ENCODE data around the gene HEXD.
A peak's percentile ranks its signal among the peaks of the same experiment; 100 is the strongest.
"Not testable (repeated sequence)": the region's sequence is repeated elsewhere in the genome, so short reads cannot be mapped to it uniquely, and the experiment has no call there.

Gene HEXD

DNA sequence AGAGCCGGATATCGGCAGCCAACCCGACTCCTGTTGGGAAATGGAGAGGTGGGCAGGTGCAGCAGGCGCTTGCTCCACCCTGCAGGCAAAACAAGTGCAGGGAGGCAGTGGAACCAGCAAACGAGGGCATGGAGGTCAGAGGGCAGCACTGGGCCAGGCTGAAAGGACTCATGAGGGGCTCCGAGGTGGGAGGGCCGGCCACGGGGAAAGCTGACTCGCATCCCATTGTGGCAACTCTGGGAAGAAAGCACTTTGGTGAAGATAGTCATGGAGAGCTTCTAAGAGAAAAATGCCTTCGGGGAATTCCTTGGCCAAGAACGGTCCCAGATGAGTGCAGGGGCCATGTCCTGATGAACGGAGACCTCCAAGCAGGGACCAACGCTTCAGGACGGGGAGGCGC, 28.0 kb downstream of the HEXD start:
- Histone ChIP-seq H3K27ac (peak overlapping the region; percentile 86), H3K9me3 (no peaks in the 10 kb centered on the region), H3K36me3 (peaks cover 47% of the 10 kb centered on the region)

DNA sequence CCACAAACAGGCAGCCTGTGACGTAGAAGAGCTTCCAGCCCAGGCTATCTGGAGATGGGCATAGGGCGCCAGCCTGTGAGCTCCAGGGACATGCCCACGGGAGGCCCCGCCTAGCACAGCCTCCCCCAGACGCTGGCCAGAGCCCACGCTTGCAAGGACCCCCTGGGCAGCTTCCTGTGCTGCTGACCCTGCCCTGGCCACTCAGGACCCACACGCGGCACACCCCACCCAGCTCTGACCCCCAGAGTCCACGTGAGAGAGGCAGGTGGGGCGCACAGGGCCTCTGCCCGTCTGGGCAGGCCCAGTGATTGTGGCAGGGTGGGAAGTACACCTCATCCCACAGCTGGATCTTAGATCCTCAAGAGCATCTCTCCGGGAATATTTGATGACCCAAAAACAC, 28.5 kb downstream of the HEXD start:
- Histone ChIP-seq H3K9me3 (no peaks in the 10 kb centered on the region), H3K9ac (peak overlapping the region; percentile 74; the same call in 1 of the 2 replicates), H3K4me1 (peaks cover 83% of the 10 kb centered on the region), H3K36me3 (peaks cover 45% of the 10 kb centered on the region), H4K20me1 (peaks cover 39% of the 10 kb centered on the region), H3K4me2 (peak overlapping the region; percentile 98), H3K27ac (peak overlapping the region; percentile 86), H3K27me3 (no peaks in the 10 kb centered on the region), H3K4me3 (no peak overlapping the region)
- no peak for TF ChIP-seq Cebpa-rat (IDR thresholded peaks at IDR 0.05)

More for the DNA sequence above, 28.0 kb downstream of the HEXD start:
- Histone ChIP-seq H3K27me3 (no peaks in the 10 kb centered on the region), H3K4me3 (peak overlapping the region; percentile 60; the same call in 1 of the 2 replicates), H4K20me1 (peaks cover 44% of the 10 kb centered on the region), H3K4me1 (peaks cover 83% of the 10 kb centered on the region), H3K9ac (peak overlapping the region; percentile 74), H3K4me2 (peak overlapping the region; percentile 98)
- TF ChIP-seq Cebpa-rat (IDR thresholded peaks at IDR 0.05) = no peak

DNA sequence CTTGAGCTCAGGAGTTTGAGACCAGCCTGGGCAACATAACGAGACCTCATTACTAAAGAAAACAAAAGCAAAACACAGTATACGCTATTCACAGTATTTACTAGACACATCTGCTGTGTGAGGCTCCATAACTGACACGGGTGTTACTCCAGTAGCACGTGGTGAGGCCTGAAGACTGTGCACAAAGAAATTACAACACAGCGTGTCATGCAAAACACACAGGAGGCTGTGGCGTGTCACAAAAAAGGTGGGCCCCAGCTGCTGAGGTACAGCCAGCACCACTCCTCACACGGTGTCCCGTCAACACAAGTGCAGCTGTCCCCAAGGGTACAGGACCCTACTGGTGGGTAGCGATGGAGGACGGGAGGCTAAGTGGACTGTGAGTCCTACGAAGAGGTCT, 29.7 kb downstream of the HEXD start:
- Histone ChIP-seq H4K20me1 (peaks cover 27% of the 10 kb centered on the region), H3K27ac (peak overlapping the region; percentile 79), H3K4me3 (no peak overlapping the region), H3K27me3 (no peaks in the 10 kb centered on the region), H3K36me3 (peaks cover 33% of the 10 kb centered on the region), H3K4me1 (peaks cover 76% of the 10 kb centered on the region), H3K4me2 (peak overlapping the region; percentile 77), H3K9me3 (peaks cover 5% of the 10 kb centered on the region; the same call in 1 of the 2 replicates), H3K9ac (peak overlapping the region; percentile 11; the same call in 1 of the 2 replicates)
- TF ChIP-seq Cebpa-rat (IDR thresholded peaks at IDR 0.05) = no peak

DNA sequence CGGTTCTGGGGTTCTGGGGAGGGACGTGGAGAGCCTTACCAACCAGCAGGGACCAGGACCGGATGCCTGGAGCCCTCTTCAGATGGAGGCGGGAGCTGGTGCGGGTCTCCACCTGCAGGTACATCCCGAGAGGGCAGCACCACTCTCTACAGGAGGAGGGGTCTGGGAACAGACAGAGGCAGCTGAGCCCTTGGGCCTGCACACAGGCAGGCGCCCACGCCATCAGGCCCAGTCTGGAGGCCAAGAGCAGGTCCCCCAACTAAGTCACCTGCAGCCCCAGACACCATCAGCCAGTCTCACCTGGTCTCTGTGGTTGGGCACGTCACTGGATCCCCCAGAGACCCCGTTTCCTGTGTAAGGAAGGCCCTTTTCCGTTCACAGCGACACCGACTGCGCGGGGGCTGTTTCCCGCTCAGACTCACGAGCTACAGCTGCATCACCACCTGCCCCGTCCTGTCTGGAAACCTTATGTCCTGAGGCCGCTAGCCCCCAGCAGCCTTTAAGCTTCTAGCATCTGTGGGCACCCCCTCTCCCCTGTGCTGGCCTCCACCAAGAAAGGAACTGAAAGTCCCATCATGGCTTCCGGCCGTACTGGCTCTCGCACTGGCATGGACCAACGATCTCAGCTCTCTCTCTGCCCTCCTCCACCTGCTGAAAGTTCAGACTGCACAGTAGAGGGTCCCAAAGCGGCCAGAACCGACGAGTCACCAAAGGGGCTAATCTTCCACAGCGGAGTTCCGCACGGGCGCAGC, 31.2 kb downstream of the HEXD start:
- H3K4me1 ChIP-seq = peaks cover 62% of the 10 kb centered on the region
- peaks cover 12% of the 10 kb centered on the region for H4K20me1 ChIP-seq
- peaks cover 18% of the 10 kb centered on the region for H3K9me3 ChIP-seq
- TF ChIP-seq Cebpa-rat (IDR thresholded peaks at IDR 0.05) = no peak
- peak overlapping the region; percentile 100 for H3K27ac ChIP-seq
- peak overlapping the region; percentile 93 for H3K4me2 ChIP-seq
- H3K4me3 ChIP-seq = peak overlapping the region; percentile 99
- peak overlapping the region; percentile 100 for H3K9ac ChIP-seq
- H3K36me3 ChIP-seq = peaks cover 19% of the 10 kb centered on the region
- no peaks in the 10 kb centered on the region for H3K27me3 ChIP-seq

DNA sequence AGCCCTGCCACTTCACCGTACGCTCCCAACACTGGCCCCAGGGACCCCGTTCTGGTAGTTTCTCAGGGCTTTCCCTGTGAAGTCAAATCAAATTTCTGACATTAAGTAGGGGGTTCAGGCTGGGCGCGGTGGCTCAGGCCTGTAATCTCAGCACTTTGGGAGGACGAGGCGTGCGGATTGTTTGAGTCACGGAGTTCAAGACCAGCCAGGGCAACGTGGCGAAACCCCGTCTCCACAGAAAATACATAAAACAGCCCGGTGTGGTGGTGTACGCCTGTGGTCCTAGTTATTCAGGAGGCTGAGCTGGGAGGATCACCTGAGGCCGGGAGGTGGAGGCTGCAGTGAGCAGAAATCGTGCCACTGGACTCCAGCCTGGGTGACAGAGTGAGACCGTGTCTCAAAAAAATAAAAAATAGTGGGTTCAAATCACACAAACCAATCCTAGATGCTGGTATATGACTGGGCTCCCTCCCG, 31.8 kb downstream of the HEXD start:
- Histone ChIP-seq H3K27me3 (no peaks in the 10 kb centered on the region), H4K20me1 (peaks cover 7% of the 10 kb centered on the region; the same call in 1 of the 2 replicates), H3K27ac (peak overlapping the region; percentile 100), H3K4me3 (peak overlapping the region; percentile 99), H3K36me3 (peaks cover 17% of the 10 kb centered on the region), H3K4me2 (peak overlapping the region; percentile 93), H3K4me1 (peaks cover 56% of the 10 kb centered on the region), H3K9me3 (peaks cover 24% of the 10 kb centered on the region), H3K9ac (peak overlapping the region; percentile 100)
- TF ChIP-seq Cebpa-rat (IDR thresholded peaks at IDR 0.05) = no peak

DNA sequence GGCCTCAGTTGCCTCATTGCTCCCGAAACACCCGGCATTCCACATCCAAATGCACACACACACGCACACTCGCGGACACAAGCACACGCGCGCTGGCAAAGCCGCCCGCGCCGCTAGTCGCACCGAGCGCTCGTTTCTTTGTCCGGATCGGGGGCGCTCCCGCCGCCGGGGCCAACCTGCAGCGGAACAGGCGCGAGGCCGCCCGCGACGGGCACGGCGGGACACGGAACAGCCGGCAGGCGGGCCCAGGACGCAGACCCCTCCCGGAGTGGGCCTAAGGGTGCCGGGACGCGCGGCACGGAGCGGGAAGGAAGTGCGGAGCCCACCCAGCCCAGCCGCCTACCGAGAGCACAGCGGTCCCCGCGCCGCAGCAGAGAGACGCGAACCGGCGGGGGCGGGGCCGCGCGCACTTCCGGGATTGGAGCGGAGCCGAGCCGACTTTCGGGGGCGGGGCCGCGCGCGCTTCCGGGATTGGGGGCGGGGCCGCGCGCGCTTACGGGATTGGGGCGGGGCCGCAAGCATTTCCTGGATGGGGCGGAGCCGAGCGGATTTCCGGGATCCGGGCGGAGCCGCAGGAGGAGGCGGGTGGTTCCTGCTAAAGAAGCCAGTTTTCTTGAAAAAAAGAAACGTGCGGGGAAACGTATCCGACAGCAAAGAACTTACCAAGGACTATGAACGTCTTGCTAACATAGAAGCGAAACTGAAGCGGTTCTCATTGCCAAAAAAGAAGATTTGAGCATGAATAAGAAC, 32.4 kb downstream of the HEXD start, which contains the start of gene CYBC1:
CYBC1 (minus strand) TSS at position 396 of the 750 bp plus-strand sequence. CDS start 1,498 bp downstream, outside the sequence.
- Histone ChIP-seq H3K4me2 (peak within 1 kb of the TSS; percentile 93), H3K36me3 (peaks cover 14% of the 10 kb centered on the region), H3K4me1 (peaks cover 50% of the 10 kb centered on the region), H3K9ac (peak within 1 kb of the TSS; percentile 100), H3K27ac (peak within 1 kb of the TSS; percentile 100), H3K4me3 (peak within 1 kb of the TSS; percentile 99), H3K27me3 (no peaks in the 10 kb centered on the region), H3K9me3 (peaks cover 26% of the 10 kb centered on the region), H4K20me1 (peaks cover under 1% of the 10 kb centered on the region; the same call in 1 of the 2 replicates)
- no peak for TF ChIP-seq Cebpa-rat (IDR thresholded peaks at IDR 0.05)

DNA sequence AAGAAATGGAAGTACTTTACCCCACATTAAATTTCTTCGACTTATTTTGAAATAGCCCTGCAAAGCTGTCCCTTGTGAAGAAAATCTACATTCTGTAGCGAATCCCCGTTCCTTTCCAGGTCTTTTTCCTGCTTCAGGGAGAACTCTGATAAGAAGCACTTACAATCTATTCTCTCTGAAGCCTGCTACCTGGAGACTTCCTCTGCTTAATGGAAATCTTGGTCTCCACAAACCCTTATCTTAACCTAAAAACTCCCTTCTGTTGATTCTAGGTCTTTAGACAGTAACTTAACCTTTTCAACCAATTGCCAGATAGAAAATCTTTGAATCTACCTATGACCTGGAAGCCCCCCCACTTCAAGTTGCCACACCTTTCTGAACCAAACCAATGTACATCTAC, 34.0 kb downstream of the HEXD start:
- no peaks in the 10 kb centered on the region for H3K36me3 ChIP-seq
- H3K27me3 ChIP-seq = no peaks in the 10 kb centered on the region
- H4K20me1 ChIP-seq = no peaks in the 10 kb centered on the region
- H3K9me3 ChIP-seq = peaks cover 36% of the 10 kb centered on the region
- TF ChIP-seq Cebpa-rat (IDR thresholded peaks at IDR 0.05) = no peak
- no peak overlapping the region for H3K9ac ChIP-seq
- peaks cover 41% of the 10 kb centered on the region for H3K4me1 ChIP-seq
- H3K4me2 ChIP-seq = no peak overlapping the region
- H3K27ac ChIP-seq = no peak overlapping the region
- H3K4me3 ChIP-seq = no peak overlapping the region

DNA sequence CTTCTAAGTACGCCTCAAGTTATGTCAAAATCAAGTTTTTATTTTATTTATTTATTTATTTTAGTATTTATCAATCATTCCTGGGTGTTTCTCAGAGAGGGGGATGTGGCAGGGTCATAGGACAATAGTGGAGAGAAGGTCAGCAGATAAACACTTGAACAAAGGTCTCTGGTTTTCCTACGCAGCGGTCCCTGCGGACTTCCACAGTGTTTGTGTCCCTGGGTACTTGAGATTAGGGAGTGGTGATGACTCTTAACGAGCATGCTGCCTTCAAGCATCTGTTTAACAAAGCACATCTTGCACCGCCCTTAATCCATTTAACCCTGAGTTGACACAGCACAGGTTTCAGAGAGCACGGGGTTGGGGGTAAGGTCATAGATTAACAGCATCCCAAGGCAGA, 35.0 kb downstream of the HEXD start:
- not testable (repeated sequence) for H3K4me2 ChIP-seq, H3K9ac ChIP-seq, H3K27me3 ChIP-seq, H3K4me3 ChIP-seq, H3K27ac ChIP-seq, H4K20me1 ChIP-seq, H3K36me3 ChIP-seq
- Histone ChIP-seq H3K9me3 (peaks cover 36% of the 10 kb centered on the region), H3K4me1 (peaks cover 38% of the 10 kb centered on the region)

DNA sequence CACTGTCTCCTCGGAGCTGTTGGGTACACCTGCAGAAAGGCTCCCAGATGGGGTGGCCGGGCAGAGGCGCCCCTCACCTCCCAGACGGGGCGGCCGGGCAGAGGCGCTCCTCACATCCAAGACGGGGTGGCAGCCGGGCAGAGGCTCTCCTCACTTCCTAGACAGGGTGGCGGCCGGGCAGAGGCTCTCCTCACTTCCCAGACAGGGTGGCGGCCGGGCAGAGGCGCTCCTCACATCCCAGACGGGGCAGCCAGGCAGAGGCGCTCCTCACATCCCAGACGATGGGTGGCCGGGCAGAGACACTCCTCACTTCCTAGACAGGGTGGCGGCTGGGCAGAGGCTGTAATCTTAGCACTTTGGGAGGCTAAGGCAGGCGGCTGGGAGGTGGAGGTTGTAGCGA, 35.6 kb downstream of the HEXD start:
- H4K20me1 ChIP-seq, H3K9ac ChIP-seq, H3K4me3 ChIP-seq, H3K36me3 ChIP-seq, H3K27ac ChIP-seq, H3K27me3 ChIP-seq, H3K4me2 ChIP-seq: not testable (repeated sequence)
- Histone ChIP-seq H3K9me3 (peaks cover 36% of the 10 kb centered on the region), H3K4me1 (peaks cover 36% of the 10 kb centered on the region)

Data from BLaER1 (cell line).